HepG2 (cell line): ENCODE results near the gene MAGI1. TPM values are rescaled to one million over a fixed set of nuclear protein-coding genes. Genes with fewer than 3 reads are reported as not detected.
"Not testable (repeated sequence)": the region's sequence is repeated elsewhere in the genome, so short reads cannot be mapped to it uniquely, and the experiment has no call there.

Source experiments
- ATAC-seq: fragments of 200-7000 bp; cut with Tn5 transposase; 3 replicates; pipeline ENCODE4 v1.9.1; 2020; ENCODE audit warnings: mild to moderate bottlenecking, moderate library complexity
- BruUV-seq: library from RNA; stranded (reverse); fragments of 400-500 nt; replicated peaks from 2 replicates; lab custom pipeline; 2021; lab: Mats Ljungman, UMichigan
- CTCF ChIA-PET: fragments of 300-600 bp; formaldehyde crosslinking; extraction: SDS; loops from one replicate; lab custom pipeline; 2021; ENCODE audit warnings: low total read pairs, inconsistent platforms, low intra/inter-chr PET ratio; lab: Yijun Ruan, JAX
- POLR2A ChIA-PET: fragments of 350-600 bp; sonication (Branson Sonifier 250); formaldehyde crosslinking; loops from one replicate; lab custom pipeline; 2020; ENCODE audit warnings: antibody characterized with exemption, inconsistent platforms; lab: Yijun Ruan, JAX
- DNase-seq: peaks from one replicate; pipeline ENCODE4 v3.0.0-alpha.2; 2015; ENCODE audit warnings: low spot score
- FAIRE-seq: peaks from 3 replicates; lab custom pipeline; 2011; peaks lifted over from hg19 to GRCh38; lab: Jason Lieb, UNC
- H2AFZ ChIP-seq: one replicate; pipeline ENCODE4 v1.6.1; 2011; ENCODE audit warnings: low read length, inconsistent platforms
- H3K27ac ChIP-seq: fragments of 300-600 bp; 3 replicates; pipeline ENCODE4 v1.8.0; 2011; ENCODE audit warnings: mixed run types, mild to moderate bottlenecking, mixed read lengths, low read length, inconsistent platforms; ENCODE audit not compliant: insufficient read depth; ENCODE audit errors: extremely low read length
- H3K27me3 ChIP-seq, 2 experiments: fragments of 200-600 bp in 1 of 2; 2 replicates in 1 of 2; 3 replicates in 1 of 2; pipeline versions ENCODE4 v1.6.0 to v1.8.0; 2011; ENCODE audit warnings: low read length in 2 of 2, mild to moderate bottlenecking in 2 of 2, moderate library complexity in 2 of 2, inconsistent platforms in 1 of 2; ENCODE audit not compliant: insufficient read depth in 2 of 2, control insufficient read depth in 1 of 2
- H3K36me3 ChIP-seq, 2 experiments: fragments of 200-600 bp in 1 of 2; replicated peaks in 1 of 2; 2 replicates in 1 of 2; 3 replicates in 1 of 2; pipeline versions ENCODE4 v1.5.1 to v1.8.0; 2011; ENCODE audit warnings: low read length in 2 of 2, inconsistent platforms in 1 of 2; ENCODE audit not compliant: insufficient read depth in 2 of 2, control insufficient read depth in 1 of 2
- H3K4me1 ChIP-seq: 2 replicates; pipeline ENCODE4 v1.5.1; 2012; ENCODE audit warnings: low read length, inconsistent platforms; ENCODE audit not compliant: insufficient read depth
- H3K4me2 ChIP-seq: 2 replicates; pipeline ENCODE4 v1.6.0; 2011; ENCODE audit warnings: low read depth, low read length, inconsistent platforms
- H3K4me3 ChIP-seq, 3 experiments: fragments of 200-600 bp in 1 of 3; sonication (generic), shearing (Covaris generic) in 1 of 3; replicated peaks in 1 of 3; 2 replicates each; pipeline ENCODE4 v1.5.1; 2011 to 2016; ENCODE audit warnings: low read length in 3 of 3, inconsistent platforms in 2 of 3, low read depth in 2 of 3, mild to moderate bottlenecking in 2 of 3, control low read depth in 1 of 3, mixed read lengths in 1 of 3; ENCODE audit not compliant: insufficient read depth in 1 of 3
- H3K79me2 ChIP-seq: one replicate; pipeline ENCODE4 v1.6.1; 2011; ENCODE audit warnings: low read length, inconsistent platforms; ENCODE audit not compliant: insufficient read depth
- H3K9ac ChIP-seq: 2 replicates; pipeline ENCODE4 v1.6.0; 2011; ENCODE audit warnings: mild to moderate bottlenecking, low read depth, low read length, inconsistent platforms; ENCODE audit not compliant: insufficient read depth
- H3K9me3 ChIP-seq: 2 replicates; pipeline ENCODE4 v1.5.1; 2012; ENCODE audit warnings: mild to moderate bottlenecking, low read length
- H4K20me1 ChIP-seq: 2 replicates; pipeline ENCODE4 v1.6.0; 2011; ENCODE audit warnings: inconsistent platforms, mild to moderate bottlenecking, low read length, moderate library complexity; ENCODE audit not compliant: insufficient read depth
- ETV6 ChIP-seq: sonication (generic); formaldehyde crosslinking; conservative IDR thresholded peaks from 2 replicates; pipeline ENCODE4 v1.4.0; 2020; ENCODE audit warnings: missing genetic modification reagents
- HMG20B ChIP-seq: conservative IDR thresholded peaks from 2 replicates; pipeline ENCODE4 v1.6.1; 2016; ENCODE audit warnings: missing genetic modification reagents, missing compliant biosample characterization
- IRF1 ChIP-seq: sonication (generic); formaldehyde crosslinking; IDR thresholded peaks from 2 replicates; pipeline ENCODE4 v1.4.0; 2020; ENCODE audit warnings: low read depth, mild to moderate bottlenecking, missing genetic modification reagents
- KDM6A ChIP-seq: IDR thresholded peaks from 2 replicates; pipeline ENCODE4 v1.6.1; 2016; ENCODE audit warnings: low read depth
- MIER3 ChIP-seq: IDR thresholded peaks from 2 replicates; pipeline ENCODE4 v1.6.1; 2016; ENCODE audit warnings: missing compliant biosample characterization, borderline replicate concordance
- PHF21A ChIP-seq: sonication (generic); formaldehyde crosslinking; IDR thresholded peaks from 2 replicates; pipeline ENCODE4 v1.5.0; 2020; ENCODE audit warnings: mild to moderate bottlenecking, missing genetic modification reagents
- RBM22 ChIP-seq: fragments of 200-400 bp; formaldehyde crosslinking; optimal IDR thresholded peaks from 2 replicates; pipeline ENCODE3; 2017; ENCODE audit warnings: mild to moderate bottlenecking, low read length, moderate library complexity
- SALL2 ChIP-seq: sonication (generic); formaldehyde crosslinking; IDR thresholded peaks from 2 replicates; pipeline ENCODE4 v1.8.1; 2023; ENCODE audit warnings: mild to moderate bottlenecking, missing genetic modification reagents, inconsistent platforms
- THAP8 ChIP-seq: sonication (generic); formaldehyde crosslinking; IDR thresholded peaks from 2 replicates; pipeline ENCODE4 v1.5.1; 2020; ENCODE audit warnings: missing genetic modification reagents, mild to moderate bottlenecking, borderline replicate concordance
- ZBTB3 ChIP-seq: sonication (generic); formaldehyde crosslinking; IDR thresholded peaks from 2 replicates; pipeline ENCODE4 v1.4.0; 2020; ENCODE audit warnings: low read depth, mild to moderate bottlenecking, moderate library complexity, missing genetic modification reagents, borderline replicate concordance
- ZNF292 ChIP-seq: sonication (generic); formaldehyde crosslinking; IDR thresholded peaks from 2 replicates; pipeline ENCODE4 v1.8.1; 2022; ENCODE audit warnings: mild to moderate bottlenecking, low read depth, missing genetic modification reagents, borderline replicate concordance
- ZNF607 ChIP-seq: sonication (generic); formaldehyde crosslinking; IDR thresholded peaks from 2 replicates; pipeline ENCODE4 v1.5.1; 2020; ENCODE audit warnings: missing genetic modification reagents, mild to moderate bottlenecking, borderline replicate concordance
- ZNF761 ChIP-seq: sonication (generic); formaldehyde crosslinking; conservative IDR thresholded peaks from 2 replicates; pipeline ENCODE4 v1.4.0; 2020; ENCODE audit warnings: mild to moderate bottlenecking, missing genetic modification reagents
- ZNF792 ChIP-seq: IDR thresholded peaks from 2 replicates; pipeline ENCODE4 v1.6.1; 2016
- ZNF883 ChIP-seq: sonication (generic); formaldehyde crosslinking; IDR thresholded peaks from 2 replicates; pipeline ENCODE4 v1.5.1; 2020; ENCODE audit warnings: mild to moderate bottlenecking, missing genetic modification reagents; ENCODE audit errors: not compliant biosample characterization
- WGBS: methylation state at CpG from one replicate; pipeline ENCODE4 v1.1.6; 2017; ENCODE audit warnings: low lambda C conversion rate; 5-methylcytosine and 5-hydroxymethylcytosine counted together
- in situ Hi-C: cut with HindIII; loops from 2 replicates; pipeline ENCODE4 v1.10.0; 2017; ENCODE audit warnings: low pct_unique_long_range_greater_than_20kb; ENCODE audit not compliant: extremely low pct_ligation_motif_present
- intact Hi-C: fragments of 100-400 bp; cut with micrococcal nuclease; formaldehyde crosslinking; loops from one replicate; pipeline ENCODE4 v1.10.0; 2022; ENCODE audit not compliant: unreplicated experiment
- polyA plus RNA-seq, 8 experiments: library from polyadenylated mRNA; depleted of rRNA in 3 of 8; stranded (reverse) in 7 of 8; unstranded in 1 of 8; fragments of >200 nt; fragmentation: Illumina TruSeq in 4 of 8; extraction: Trizol in 4 of 8; gene quantifications; 2 replicates each; pipeline versions ENCODE4 v1.2.1 to v1.2.3, GENCODE V29; 2011 to 2016; ENCODE audit warnings: low read depth in 4 of 8, missing spikeins in 1 of 8, mixed read lengths in 1 of 8; ENCODE audit not compliant: insufficient read depth in 1 of 8
- total RNA-seq, 5 experiments: library from RNA; depleted of rRNA; stranded (reverse); fragments of >200 nt; fragmentation: Illumina TruSeq; extraction: Trizol; gene quantifications; 2 replicates each; pipeline ENCODE4 v1.2.3, GENCODE V29; 2016; ENCODE audit warnings: low read depth in 1 of 5
- TF ChIP-seq, protein P1 (sequence below): IDR thresholded peaks from 2 replicates; pipeline ENCODE4 v1.6.1; 2018; ENCODE audit warnings: missing genetic modification reagents, mild to moderate bottlenecking, missing compliant biosample characterization

MAGI1 gene
- total and polyA plus RNA-seq, 2 of the 13 experiments (the other 11 are each of a cell fraction or from before 2014, with no cell fraction given), result 22.2 to 26.0 TPM

DNA sequence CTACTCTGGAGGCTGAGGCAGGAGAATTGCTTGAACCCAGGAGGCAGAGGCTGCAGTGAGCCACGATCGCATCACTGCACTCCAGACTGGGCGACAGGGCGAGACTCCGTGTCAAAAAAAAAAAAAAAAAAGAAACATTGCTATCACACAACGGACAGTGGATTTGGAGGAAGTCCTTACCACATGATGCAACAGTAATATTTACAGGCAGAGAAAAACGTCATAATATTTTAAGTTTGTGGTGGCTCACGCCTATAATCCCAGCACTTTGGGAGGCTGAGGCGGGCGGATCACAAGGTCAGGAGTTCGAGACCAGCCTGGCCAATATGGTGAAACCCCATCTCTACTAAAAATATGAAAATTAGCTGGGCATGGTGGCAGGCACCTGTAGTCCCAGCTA, 473.0 kb downstream of the MAGI1 start:
- H3K9ac ChIP-seq, H3K9me3 ChIP-seq, H3K79me2 ChIP-seq, POLR2A ChIA-PET, ATAC-seq, H3K4me1 ChIP-seq, CTCF ChIA-PET, H3K27ac ChIP-seq, H4K20me1 ChIP-seq, in situ Hi-C loops, H3K4me2 ChIP-seq, intact Hi-C loops, BruUV-seq, FAIRE-seq, H3K27me3 ChIP-seq, H3K36me3 ChIP-seq, DNase-seq, H3K4me3 ChIP-seq, H2AFZ ChIP-seq: not testable (repeated sequence)
- WGBS, result 98% methylated on average over 11 of the region's 11 CpGs

DNA sequence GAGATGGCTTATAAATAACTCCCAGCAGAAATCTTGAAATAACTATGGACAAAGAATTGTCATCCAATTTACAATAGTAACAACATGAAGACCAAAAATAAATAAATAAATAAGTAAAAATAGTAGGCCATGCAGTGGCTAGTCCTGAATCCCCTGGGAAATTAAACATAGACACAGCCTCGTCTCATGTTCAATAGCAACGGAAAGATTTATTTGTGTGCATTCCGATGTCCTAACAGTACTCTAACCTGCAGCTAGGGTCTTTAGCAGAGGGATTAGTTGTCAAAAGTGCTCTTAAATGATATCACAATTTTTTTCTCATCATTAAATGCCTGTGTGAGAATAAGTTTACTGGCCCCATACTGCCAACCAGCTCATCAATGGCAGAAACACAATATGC, 474.2 kb downstream of the MAGI1 start:
- ChIA-PET POLR2A (no interaction called here), CTCF (no interaction called here)
- FAIRE-seq (no peak), DNase-seq (no peak), ATAC-seq (no peak)
- no peak overlapping the region for H2AFZ ChIP-seq
- no peak overlapping the region for H3K4me2 ChIP-seq
- H3K27ac ChIP-seq, result no peak overlapping the region
- no peaks in the 10 kb centered on the region for H3K9me3 ChIP-seq
- H3K27me3 ChIP-seq, result no peaks in the 10 kb centered on the region
- intact Hi-C loops (no loop called here), in situ Hi-C loops (no loop called here)
- H3K4me3 ChIP-seq, result no peak overlapping the region
- BruUV-seq, result no TSS peak
- H3K9ac ChIP-seq, result no peak overlapping the region
- 98% methylated on average over 3 of the region's 3 CpGs for WGBS
- peaks cover 12% of the 10 kb centered on the region for H3K4me1 ChIP-seq
- peaks cover 2% of the 10 kb centered on the region for H3K79me2 ChIP-seq
- H3K36me3 ChIP-seq, result no peaks in the 10 kb centered on the region
- no peaks in the 10 kb centered on the region; the same call in 1 of the 2 replicates for H4K20me1 ChIP-seq
- TF ChIP-seq ZNF761, result no peak
- TF ChIP-seq HMG20B, result no peak
- TF ChIP-seq MIER3, result no peak
- TF ChIP-seq THAP8, result no peak
- TF ChIP-seq ETV6, result no peak
- no peak for TF ChIP-seq ZBTB3 (CRISPR knock-in tag)
- no peak for TF ChIP-seq SALL2 (CRISPR knock-in tag)
- no peak for TF ChIP-seq RBM22
- no peak for TF ChIP-seq ZNF883 (CRISPR knock-in tag)
- TF ChIP-seq KDM6A (CRISPR knock-in tag), result no peak
- TF ChIP-seq ZNF292, result no peak
- no peak for TF ChIP-seq PHF21A (CRISPR knock-in tag)
- TF ChIP-seq ZNF792, result no peak
- TF ChIP-seq, protein P1, sequence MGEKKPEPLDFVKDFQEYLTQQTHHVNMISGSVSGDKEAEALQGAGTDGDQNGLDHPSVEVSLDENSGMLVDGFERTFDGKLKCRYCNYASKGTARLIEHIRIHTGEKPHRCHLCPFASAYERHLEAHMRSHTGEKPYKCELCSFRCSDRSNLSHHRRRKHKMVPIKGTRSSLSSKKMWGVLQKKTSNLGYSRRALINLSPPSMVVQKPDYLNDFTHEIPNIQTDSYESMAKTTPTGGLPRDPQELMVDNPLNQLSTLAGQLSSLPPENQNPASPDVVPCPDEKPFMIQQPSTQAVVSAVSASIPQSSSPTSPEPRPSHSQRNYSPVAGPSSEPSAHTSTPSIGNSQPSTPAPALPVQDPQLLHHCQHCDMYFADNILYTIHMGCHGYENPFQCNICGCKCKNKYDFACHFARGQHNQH (CRISPR knock-in tag), result no peak
- TF ChIP-seq IRF1 (CRISPR knock-in tag), result no peak
- TF ChIP-seq ZNF607 (CRISPR knock-in tag), result no peak
